GM12878 (cell line): ENCODE measurements around the gene SCRT2. TPM values are rescaled to one million over a fixed set of nuclear protein-coding genes. Genes with fewer than 3 reads are reported as not detected.

Experiments used
- ATAC-seq: fragments of 200-7000 bp; cut with Tn5 transposase; 3 replicates; pipeline ENCODE4 v1.9.1; 2020; ENCODE audit warnings: mild to moderate bottlenecking, moderate library complexity
- BruUV-seq: library from RNA; stranded (reverse); fragments of 400-500 nt; replicated peaks from 2 replicates; lab custom pipeline; 2021; lab: Mats Ljungman, UMichigan
- CTCF ChIA-PET: fragments of 300-600 bp; sonication (Branson Sonifier 250); formaldehyde crosslinking; extraction: SDS; loops from one replicate; lab custom pipeline; 2021; ENCODE audit warnings: inconsistent platforms; lab: Yijun Ruan, JAX
- POLR2A ChIA-PET: fragments of 350-600 bp; formaldehyde crosslinking; extraction: SDS; loops from one replicate; lab custom pipeline; 2021; ENCODE audit warnings: inconsistent platforms; lab: Charles Lee
- RAD21 ChIA-PET: fragments of 300-600 bp; sonication (Branson Sonifier 250); formaldehyde crosslinking; loops from one replicate; lab custom pipeline; 2023; ENCODE audit warnings: antibody characterized with exemption; ENCODE audit not compliant: unreplicated experiment; lab: Charles Lee
- SMC1A ChIA-PET: fragments of 300-600 bp; sonication (Branson Sonifier 250); formaldehyde crosslinking; loops from one replicate; lab custom pipeline; 2023; ENCODE audit not compliant: unreplicated experiment, uncharacterized antibody; lab: Charles Lee
- DNase-seq: peaks from one replicate; pipeline ENCODE4 v3.0.0-alpha.2; 2011; ENCODE audit warnings: low read depth, low spot score
- FAIRE-seq: peaks from 3 replicates; lab custom pipeline; 2011; peaks lifted over from hg19 to GRCh38; lab: Jason Lieb, UNC
- H2AFZ ChIP-seq: 2 replicates; pipeline ENCODE4 v1.6.0; 2011; ENCODE audit warnings: low read depth, low read length, control low read depth; ENCODE audit not compliant: control insufficient read depth
- H3K27ac ChIP-seq: 2 replicates; pipeline ENCODE4 v1.5.1; 2011; ENCODE audit warnings: control low read depth; ENCODE audit not compliant: control insufficient read depth, insufficient read depth
- H3K27me3 ChIP-seq, 2 experiments: replicated peaks in 1 of 2; 2 replicates each; pipeline versions ENCODE4 v1.6.0 to v1.6.1; 2011; ENCODE audit warnings: low read length in 1 of 2; ENCODE audit not compliant: control insufficient read depth in 2 of 2, insufficient read depth in 2 of 2
- H3K36me3 ChIP-seq, 2 experiments: 2 replicates each; pipeline ENCODE4 v1.5.1; 2011; ENCODE audit warnings: low read length in 1 of 2; ENCODE audit not compliant: control insufficient read depth in 2 of 2, insufficient read depth in 2 of 2
- H3K4me1 ChIP-seq: 2 replicates; pipeline ENCODE4 v1.6.1; 2011; ENCODE audit warnings: mild to moderate bottlenecking, low read length, moderate library complexity, mixed read lengths; ENCODE audit not compliant: control insufficient read depth, insufficient read depth
- H3K4me2 ChIP-seq: 2 replicates; pipeline ENCODE4 v1.6.0; 2011; ENCODE audit warnings: control low read depth; ENCODE audit not compliant: control insufficient read depth, insufficient read depth
- H3K4me3 ChIP-seq: fragments of 200-600 bp; sonication (generic); 2 replicates; pipeline ENCODE4 v1.5.1; 2016
- H3K79me2 ChIP-seq: 2 replicates; pipeline ENCODE4 v1.6.0; 2011; ENCODE audit warnings: low read length; ENCODE audit not compliant: control insufficient read depth, insufficient read depth
- H3K9ac ChIP-seq: 2 replicates; pipeline ENCODE4 v1.8.0; 2011; ENCODE audit warnings: low read length, control low read depth, mixed read lengths; ENCODE audit not compliant: control insufficient read depth, insufficient read depth
- H3K9me3 ChIP-seq: replicated peaks from 3 replicates; pipeline ENCODE4 v1.5.1; 2011; ENCODE audit warnings: mild to moderate bottlenecking, low read length; ENCODE audit not compliant: control insufficient read depth, insufficient read depth
- H4K20me1 ChIP-seq: 2 replicates; pipeline ENCODE4 v1.6.0; 2011; ENCODE audit not compliant: control insufficient read depth, insufficient read depth
- LARP7 ChIP-seq: fragments of 450-650 bp; IDR thresholded peaks from 2 replicates; pipeline ENCODE4 v1.6.1; 2017; ENCODE audit warnings: mild to moderate bottlenecking
- RB1 ChIP-seq: fragments of 450-650 bp; formaldehyde crosslinking; IDR thresholded peaks from 2 replicates; pipeline ENCODE4 v1.6.1; 2017; ENCODE audit warnings: mild to moderate bottlenecking, borderline replicate concordance
- WGBS: methylation state at CpG from one replicate; pipeline ENCODE4 v1.1.6; 2016; ENCODE audit warnings: low lambda C conversion rate; ENCODE audit not compliant: insufficient replicate concordance, insufficient coverage; ENCODE audit errors: missing lambda C conversion rate; 5-methylcytosine and 5-hydroxymethylcytosine counted together
- in situ Hi-C: fragments of 300-500 bp; cut with MboI; formaldehyde crosslinking; loops from 9 replicates; pipeline ENCODE4 v1.14.3; 2018; ENCODE audit warnings: mixed read lengths
- intact Hi-C: fragments of 100-400 bp; cut with micrococcal nuclease; formaldehyde crosslinking; loops from one replicate; pipeline ENCODE4 v1.14.2; 2022; ENCODE audit not compliant: unreplicated experiment
- polyA plus RNA-seq, 11 experiments: library from polyadenylated mRNA; depleted of rRNA in 4 of 11; unstranded in 6 of 11; stranded (reverse) in 5 of 11; fragments of >200 nt; fragmentation: Nextera tagmentation in 4 of 11; fragmentation: Illumina TruSeq in 1 of 11; extraction: Ambion mirVana in 4 of 11; extraction: Trizol in 1 of 11; gene quantifications; 1 replicate in 1 of 11; 2 replicates in 10 of 11; pipeline versions ENCODE4 v1.2.1 to v1.2.3, GENCODE V29; 2011 to 2016; ENCODE audit warnings: inconsistent platforms in 2 of 11, missing spikeins in 2 of 11, low read depth in 1 of 11
- total RNA-seq, 4 experiments: library from RNA; depleted of rRNA in 3 of 4; stranded (reverse); fragments of >200 nt in 3 of 4; fragmentation: Illumina TruSeq in 1 of 4; extraction: Trizol in 1 of 4; gene quantifications; 2 replicates each; pipeline versions ENCODE4 v1.2.1 to v1.2.3, GENCODE V29; 2013 to 2021
- TF ChIP-seq, protein P1 (sequence below): IDR thresholded peaks from 2 replicates; pipeline ENCODE4 v1.6.1; 2012; ENCODE audit warnings: low read depth, low read length, improper control_type of control experiment

The SCRT2 gene
- total and polyA plus RNA-seq, 10 of the 15 experiments (the other 5 are each of a cell fraction or from before 2014, with no cell fraction given), result not detected

DNA sequence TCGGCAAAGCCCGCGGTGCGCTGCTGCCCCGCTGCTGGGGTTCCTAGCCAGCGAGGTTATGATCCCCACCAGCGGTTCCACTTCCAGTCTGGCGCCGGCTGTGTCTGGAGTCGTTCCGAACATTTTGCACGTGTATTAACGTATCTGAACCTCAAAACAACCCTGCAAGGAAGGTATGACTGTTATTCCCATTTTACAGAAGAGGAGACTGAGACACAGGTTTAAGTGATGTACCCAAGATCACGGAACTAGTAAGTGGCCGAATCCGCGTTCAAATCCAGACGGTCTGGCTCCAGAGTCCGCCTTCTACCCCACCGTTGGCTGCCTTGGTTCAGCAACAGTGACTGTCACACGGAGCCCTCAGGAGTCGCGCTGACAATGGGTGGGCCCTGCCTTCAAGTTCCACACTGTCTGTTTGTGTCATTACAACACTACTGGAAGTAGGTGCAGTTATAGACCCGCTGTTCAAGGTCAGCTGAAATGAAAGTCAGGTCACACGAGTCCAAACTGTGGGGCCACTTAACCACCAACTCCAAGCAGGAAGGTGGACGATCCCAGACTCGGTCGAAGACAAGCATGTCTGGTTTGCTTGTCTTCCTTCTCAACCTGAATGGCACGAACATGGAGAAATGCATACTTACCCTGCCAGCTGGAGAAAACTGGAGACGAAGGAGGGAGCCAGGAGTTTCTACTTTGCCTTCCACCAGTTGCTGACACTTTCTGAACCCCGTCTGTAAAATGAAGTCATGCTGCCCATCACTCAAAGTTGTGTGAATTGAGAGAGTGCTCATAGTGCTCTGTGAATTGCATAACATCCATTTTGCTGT, 21.8 kb downstream of the SCRT2 start:
- H3K27me3 ChIP-seq, result no peaks in the 10 kb centered on the region
- ChIA-PET SMC1A (no interaction called here), RAD21 (interaction anchor here (0.6 kb wide), 1 partner anchor 299 kb away, joined by 3 read pairs; no protein-coding TSS in a partner anchor), CTCF (interaction anchor here (2.7 kb wide), 1 partner anchor 13 kb away, joined by 9 read pairs; no protein-coding TSS in a partner anchor), POLR2A (interaction anchor here (0.6 kb wide), 1 partner anchor 22 kb away, joined by 3 read pairs; no protein-coding TSS in a partner anchor)
- peak overlapping the region; percentile 83; the same call in 1 of the 2 replicates for H3K4me3 ChIP-seq
- DNase-seq, result no peak
- no peak for ATAC-seq
- TF ChIP-seq LARP7, result no peak
- TF ChIP-seq RB1, result 0 out of 2 replicates have a peak, but pooled peaks have one; percentile 5
- TF ChIP-seq, protein P1, sequence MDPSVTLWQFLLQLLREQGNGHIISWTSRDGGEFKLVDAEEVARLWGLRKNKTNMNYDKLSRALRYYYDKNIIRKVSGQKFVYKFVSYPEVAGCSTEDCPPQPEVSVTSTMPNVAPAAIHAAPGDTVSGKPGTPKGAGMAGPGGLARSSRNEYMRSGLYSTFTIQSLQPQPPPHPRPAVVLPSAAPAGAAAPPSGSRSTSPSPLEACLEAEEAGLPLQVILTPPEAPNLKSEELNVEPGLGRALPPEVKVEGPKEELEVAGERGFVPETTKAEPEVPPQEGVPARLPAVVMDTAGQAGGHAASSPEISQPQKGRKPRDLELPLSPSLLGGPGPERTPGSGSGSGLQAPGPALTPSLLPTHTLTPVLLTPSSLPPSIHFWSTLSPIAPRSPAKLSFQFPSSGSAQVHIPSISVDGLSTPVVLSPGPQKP, result 0 out of 2 replicates have a peak, but pooled peaks have one; percentile 1
- peaks cover 6% of the 10 kb centered on the region; the same call in 1 of the 2 replicates for H3K4me1 ChIP-seq
- H3K27ac ChIP-seq, result no peak overlapping the region
- intact Hi-C loops (loop anchor here (5.0 kb wide), 2 partner anchors 77 to 83 kb away; no protein-coding TSS in a partner anchor), in situ Hi-C loops (no loop called here)
- peak overlapping the region; percentile 73 for H2AFZ ChIP-seq
- H4K20me1 ChIP-seq, result no peaks in the 10 kb centered on the region
- BruUV-seq, result no TSS peak
- H3K79me2 ChIP-seq, result peaks cover 14% of the 10 kb centered on the region
- H3K9me3 ChIP-seq, result no peaks in the 10 kb centered on the region
- no peak for FAIRE-seq
- peak overlapping the region; percentile 60 for H3K4me2 ChIP-seq
- H3K36me3 ChIP-seq, result no peaks in the 10 kb centered on the region
- H3K9ac ChIP-seq, result no peak overlapping the region; the same call in 1 of the 2 replicates
- 29% methylated on average over 28 of the region's 31 CpGs for WGBS
